AG04450 (cell line): Measurements from ENCODE around the gene TBCC. TPM values are rescaled to one million over a fixed set of nuclear protein-coding genes. Genes with fewer than 3 reads are reported as not detected.

ENCODE experiments used
- CTCF ChIA-PET: fragments of 300-600, 350-600 bp; formaldehyde crosslinking; extraction: SDS; loops from one replicate; lab custom pipeline; 2022; ENCODE audit warnings: antibody characterized with exemption, inconsistent platforms; lab: Charles Lee
- POLR2A ChIA-PET: fragments of 350-600 bp; formaldehyde crosslinking; extraction: SDS; loops from one replicate; lab custom pipeline; 2021; ENCODE audit warnings: antibody characterized with exemption, inconsistent platforms; lab: Yijun Ruan, JAX
- DNase-seq: peaks from one replicate; pipeline ENCODE4 v3.0.0-alpha.2; 2011; ENCODE audit warnings: low read depth, low spot score
- H3K27ac ChIP-seq: one replicate; pipeline ENCODE4 v1.5.1; 2012; ENCODE audit warnings: low read depth, low read length, control low read depth
- H3K27me3 ChIP-seq: one replicate; pipeline ENCODE4 v1.6.0; 2012; ENCODE audit warnings: low read length; ENCODE audit not compliant: control insufficient read depth, insufficient read depth
- H3K4me3 ChIP-seq: 2 replicates; pipeline ENCODE4 v1.5.1; 2011; ENCODE audit warnings: mild to moderate bottlenecking, low read depth, low read length, control low read depth
- H3K9me3 ChIP-seq: 2 replicates; pipeline ENCODE4 v1.5.1; 2012; ENCODE audit warnings: low read length; ENCODE audit not compliant: control insufficient read depth, insufficient read depth
- CTCF ChIP-seq: IDR thresholded peaks from 2 replicates; pipeline ENCODE4 v1.5.1; 2011; ENCODE audit warnings: low read depth, low read length, control low read depth, inconsistent platforms
- polyA plus RNA-seq: library from polyadenylated mRNA; depleted of rRNA; stranded (reverse); fragments of >200 nt; gene quantifications from 2 replicates; pipeline ENCODE4 v1.2.3, GENCODE V29; 2011

Gene TBCC
- polyA plus RNA-seq, 1 experiment = 19.6 TPM

DNA sequence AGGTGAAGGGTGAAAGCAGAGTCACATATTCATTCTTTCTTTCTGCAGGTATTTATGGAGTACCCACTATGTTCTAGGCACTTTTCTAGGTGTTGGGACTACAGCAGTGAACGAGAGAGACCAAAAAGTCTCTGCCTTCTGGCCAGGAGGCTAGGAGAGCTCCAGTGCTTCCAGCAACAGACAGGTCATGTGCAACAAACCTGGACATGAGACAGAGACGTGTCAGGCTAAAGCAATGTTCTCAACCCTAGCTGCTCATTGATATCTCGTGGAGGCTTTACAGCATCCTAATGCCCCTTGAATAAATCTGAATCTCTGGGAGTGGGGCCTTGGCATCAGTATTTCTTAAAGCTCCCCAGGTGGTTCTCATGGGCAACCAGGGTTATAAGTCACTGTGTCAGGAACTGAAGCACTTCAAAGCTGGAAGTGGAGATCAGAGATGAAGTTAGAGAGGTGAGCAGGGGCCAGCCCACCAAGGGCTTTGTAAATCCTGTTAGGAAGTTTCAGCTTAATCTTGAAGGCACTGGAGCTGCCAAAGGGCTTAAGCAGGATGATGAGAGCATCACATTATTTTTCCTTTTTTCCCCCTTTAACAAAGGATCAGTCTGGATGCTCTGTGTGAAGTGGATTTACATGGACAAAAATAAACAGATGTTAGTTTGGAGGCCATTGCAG lies 13.0 kb upstream of the TBCC start:
- ChIA-PET POLR2A (interaction anchor here (1.0 kb wide), 1 partner anchor 23 kb away, joined by 5 read pairs; the partner anchor contains the start of gene BICRAL), CTCF (interaction anchor here (0.5 kb wide), 1 partner anchor 24 kb away, joined by 5 read pairs; no protein-coding TSS in a partner anchor)
- Histone ChIP-seq H3K27ac (no peak overlapping the region), H3K4me3 (no peak overlapping the region), H3K27me3 (no peaks in the 10 kb centered on the region), H3K9me3 (no peaks in the 10 kb centered on the region)
- TF ChIP-seq CTCF = no peak
- DNase-seq = no peak

- no peaks in the 10 kb centered on the region for H3K27me3 ChIP-seq
- ChIA-PET POLR2A (no interaction called here), CTCF (no interaction called here)
- no peak for TF ChIP-seq CTCF
- H3K9me3 ChIP-seq = no peaks in the 10 kb centered on the region
- H3K4me3 ChIP-seq = no peak overlapping the region
- H3K27ac ChIP-seq = no peak overlapping the region
- DNase-seq = no peak
Observed at GRCh38 chr6:42756722-42757121, 10.8 kb upstream of the TBCC start.

GRCh38 chr6:42754759-42755158 lies 8.9 kb upstream of the TBCC start:
- no peak for DNase-seq
- Histone ChIP-seq H3K9me3 (no peaks in the 10 kb centered on the region), H3K4me3 (no peak overlapping the region), H3K27me3 (no peaks in the 10 kb centered on the region), H3K27ac (no peak overlapping the region)
- POLR2A ChIA-PET = interaction anchor here (0.6 to 1.3 kb wide), 2 partner anchors 9 to 26 kb away, joined by 4 read pairs; partner anchors contain the start of gene TBCC
- CTCF ChIA-PET = no interaction called here
- no peak for TF ChIP-seq CTCF

GRCh38 chr6:42751055-42751454 lies 5.2 kb upstream of the TBCC start:
- Histone ChIP-seq H3K9me3 (no peaks in the 10 kb centered on the region; the same call in 1 of the 2 replicates), H3K4me3 (no peak overlapping the region), H3K27me3 (no peaks in the 10 kb centered on the region), H3K27ac (no peak overlapping the region)
- CTCF ChIA-PET = no interaction called here
- no peak for TF ChIP-seq CTCF
- DNase-seq = no peak
- POLR2A ChIA-PET = no interaction called here

GRCh38 chr6:42748203-42748898 lies 2.4 kb upstream of the TBCC start:
- ChIA-PET CTCF (interaction anchor here (1.2 kb wide), 1 partner anchor 86 kb away, joined by 3 read pairs; no protein-coding TSS in a partner anchor), POLR2A (interaction anchor here (0.5 to 5.0 kb wide), 4 partner anchors 8 to 131 kb away, joined by 3 to 135 read pairs (median 7); partner anchors contain the start of genes BICRAL and RPL7L1)
- no peak for DNase-seq
- no peak for TF ChIP-seq CTCF
- Histone ChIP-seq H3K27ac (no peak overlapping the region), H3K4me3 (no peak overlapping the region), H3K9me3 (no peaks in the 10 kb centered on the region; the same call in 1 of the 2 replicates), H3K27me3 (no peaks in the 10 kb centered on the region)
